ENCODE data around the gene ACBD7.

DNA sequence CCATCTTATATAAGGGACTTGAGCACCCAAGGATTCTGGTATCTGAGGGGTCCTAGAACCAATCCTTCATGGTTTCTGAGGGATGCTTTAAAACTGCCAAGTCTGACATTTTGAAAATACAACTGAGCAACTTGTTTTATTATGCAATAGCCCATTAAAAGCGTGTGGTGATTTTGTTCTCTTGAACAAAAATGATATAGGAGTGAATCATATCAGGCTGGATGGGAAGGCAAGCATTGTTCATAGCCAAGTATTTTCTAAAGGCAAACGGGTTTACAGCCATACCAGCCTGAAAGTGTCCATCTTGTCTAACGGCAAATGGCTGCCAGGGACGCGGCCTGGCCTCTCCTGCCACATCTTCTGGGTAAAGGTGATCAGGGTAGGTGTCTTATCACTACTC lies 31.9 kb upstream of the ACBD7 start:
- TF ChIP-seq, protein P1, sequence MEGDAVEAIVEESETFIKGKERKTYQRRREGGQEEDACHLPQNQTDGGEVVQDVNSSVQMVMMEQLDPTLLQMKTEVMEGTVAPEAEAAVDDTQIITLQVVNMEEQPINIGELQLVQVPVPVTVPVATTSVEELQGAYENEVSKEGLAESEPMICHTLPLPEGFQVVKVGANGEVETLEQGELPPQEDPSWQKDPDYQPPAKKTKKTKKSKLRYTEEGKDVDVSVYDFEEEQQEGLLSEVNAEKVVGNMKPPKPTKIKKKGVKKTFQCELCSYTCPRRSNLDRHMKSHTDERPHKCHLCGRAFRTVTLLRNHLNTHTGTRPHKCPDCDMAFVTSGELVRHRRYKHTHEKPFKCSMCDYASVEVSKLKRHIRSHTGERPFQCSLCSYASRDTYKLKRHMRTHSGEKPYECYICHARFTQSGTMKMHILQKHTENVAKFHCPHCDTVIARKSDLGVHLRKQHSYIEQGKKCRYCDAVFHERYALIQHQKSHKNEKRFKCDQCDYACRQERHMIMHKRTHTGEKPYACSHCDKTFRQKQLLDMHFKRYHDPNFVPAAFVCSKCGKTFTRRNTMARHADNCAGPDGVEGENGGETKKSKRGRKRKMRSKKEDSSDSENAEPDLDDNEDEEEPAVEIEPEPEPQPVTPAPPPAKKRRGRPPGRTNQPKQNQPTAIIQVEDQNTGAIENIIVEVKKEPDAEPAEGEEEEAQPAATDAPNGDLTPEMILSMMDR (IDR thresholded peaks at IDR 0.05): no peak
- no peak for TF ChIP-seq EZH2 (IDR thresholded peaks at IDR 0.05; ENCODE audit: borderline replicate concordance, insufficient read depth, low read depth, low read length, poor library complexity, severe bottlenecking)
